Activated naive CD4-positive, alpha-beta T cell treated with Interleukin-2 at 50 U/mL for 16 hours (primary cell): ENCODE data around the gene RACGAP1.
A peak's percentile ranks its signal among the peaks of the same experiment; 100 is the strongest.

Experiments used
- DNase-seq: peaks from one replicate; pipeline ENCODE4 v3.0.0-alpha.2; 2020

The RACGAP1 gene

GRCh38 chr12:49967042-49967776 is 58.1 kb downstream of the RACGAP1 start:
- DNase-seq = peak; percentile 93

GRCh38 chr12:49966511-49967041 is 58.7 kb downstream of the RACGAP1 start:
- DNase-seq = no peak

- no peak for DNase-seq
Observed at GRCh38 chr12:49965836-49966235, 59.5 kb downstream of the RACGAP1 start.

- no peak for DNase-seq
Observed at GRCh38 chr12:49964849-49965624, 60.3 kb downstream of the RACGAP1 start.

GRCh38 chr12:49963976-49964815 is 61.1 kb downstream of the RACGAP1 start:
- no peak for DNase-seq

- no peak for DNase-seq
Observed at GRCh38 chr12:49962861-49963765, 62.2 kb downstream of the RACGAP1 start.

GRCh38 chr12:49961993-49962764 is 63.1 kb downstream of the RACGAP1 start:
- DNase-seq = no peak

GRCh38 chr12:49961111-49961922 is 64.0 kb downstream of the RACGAP1 start, which contains the start of gene AQP5:
TSS of gene AQP5 (plus strand) at chr12:49961872. CDS start at chr12:49962018, 146 bp downstream.
- DNase-seq = no peak

GRCh38 chr12:49960474-49961110 is 64.7 kb downstream of the RACGAP1 start:
- DNase-seq = no peak

GRCh38 chr12:49959685-49960473 is 65.4 kb downstream of the RACGAP1 start:
- no peak for DNase-seq

GRCh38 chr12:49957570-49957967 is 67.7 kb downstream of the RACGAP1 start:
- no peak for DNase-seq

- DNase-seq = no peak
Observed at GRCh38 chr12:49956663-49957569, 68.4 kb downstream of the RACGAP1 start.

- DNase-seq = no peak
Observed at GRCh38 chr12:49955899-49956662, 69.2 kb downstream of the RACGAP1 start.

GRCh38 chr12:49954863-49955830 is 70.1 kb downstream of the RACGAP1 start:
- DNase-seq = no peak
